T47D (cell line): ENCODE data around the gene RBM10.

Source experiments
- DNase-seq, 2 experiments: peaks; one replicate each; pipeline versions ENCODE4 v3.0.0 to v3.0.0-alpha.2; 2011 to 2012; ENCODE audit warnings: low read depth in 1 of 2, low spot score in 1 of 2
- JUND ChIP-seq: IDR thresholded peaks from 2 replicates; pipeline ENCODE4 v1.6.1; 2012; ENCODE audit warnings: low read depth
- in situ Hi-C: cut with HindIII; loops from 2 replicates; pipeline ENCODE4 v1.10.0; 2016; ENCODE audit warnings: low sequenced_read_pairs, low pct_unique_long_range_greater_than_20kb

The RBM10 gene

GRCh38 chrX:47174376-47174775 lies 29.4 kb downstream of the RBM10 start:
- in situ Hi-C loops: no loop called here
- no peak for TF ChIP-seq JUND
- no peak for DNase-seq

- TF ChIP-seq JUND: no peak
- no peak for DNase-seq
- in situ Hi-C loops: no loop called here
Observed at GRCh38 chrX:47174846-47175587, 30.0 kb downstream of the RBM10 start.

- DNase-seq: no peak
- in situ Hi-C loops: no loop called here
- no peak for TF ChIP-seq JUND
Observed at GRCh38 chrX:47175588-47175980, 30.6 kb downstream of the RBM10 start.

- TF ChIP-seq JUND: no peak
- DNase-seq: no peak
- in situ Hi-C loops: no loop called here
Observed at GRCh38 chrX:47176101-47176740, 31.2 kb downstream of the RBM10 start.

- in situ Hi-C loops: no loop called here
- no peak for DNase-seq
Observed at GRCh38 chrX:47177079-47177478, 32.1 kb downstream of the RBM10 start.

GRCh38 chrX:47178337-47178736 lies 33.3 kb downstream of the RBM10 start:
- in situ Hi-C loops: no loop called here
- no peak for TF ChIP-seq JUND
- DNase-seq: no peak

More at GRCh38 chrX:47177079-47177478, 32.1 kb downstream of the RBM10 start:
- TF ChIP-seq JUND: no peak

GRCh38 chrX:47179221-47179927 lies 34.4 kb downstream of the RBM10 start:
- no peak for DNase-seq

GRCh38 chrX:47179928-47180255 lies 34.9 kb downstream of the RBM10 start:
- no peak for DNase-seq
- TF ChIP-seq JUND: no peak
- in situ Hi-C loops: no loop called here

More at GRCh38 chrX:47179221-47179927, 34.4 kb downstream of the RBM10 start:
- TF ChIP-seq JUND: no peak
- in situ Hi-C loops: no loop called here

- in situ Hi-C loops: no loop called here
- no peak for DNase-seq
- no peak for TF ChIP-seq JUND
Observed at GRCh38 chrX:47180346-47180745, 35.3 kb downstream of the RBM10 start.

GRCh38 chrX:47181301-47181700 lies 36.3 kb downstream of the RBM10 start:
- TF ChIP-seq JUND: no peak
- DNase-seq: no peak
- in situ Hi-C loops: no loop called here

- no peak for TF ChIP-seq JUND
- in situ Hi-C loops: no loop called here
- DNase-seq: no peak
Observed at GRCh38 chrX:47182106-47182700, 37.2 kb downstream of the RBM10 start.

GRCh38 chrX:47184486-47184885 lies 39.5 kb downstream of the RBM10 start:
- in situ Hi-C loops: no loop called here
- no peak for DNase-seq
- no peak for TF ChIP-seq JUND

- DNase-seq: no peak
- in situ Hi-C loops: no loop called here
- TF ChIP-seq JUND: no peak
Observed at GRCh38 chrX:47185241-47185640, 40.2 kb downstream of the RBM10 start.
